Activated CD4-positive, alpha-beta T cell treated with anti-CD3 and anti-CD28 coated beads, Interleukin-2, amount 50 U/mL, for 1 hour (primary cell): ENCODE results near the gene EIF3I.
A peak's percentile ranks its signal among the peaks of the same experiment; 100 is the strongest.
"Not testable (repeated sequence)": the region's sequence is repeated elsewhere in the genome, so short reads cannot be mapped to it uniquely, and the experiment has no call there.

Experiments
- DNase-seq: peaks from one replicate; pipeline ENCODE4 v3.0.0-alpha.2; 2020

The EIF3I gene

GRCh38 chr1:32232558-32233304, 10.5 kb downstream of the EIF3I start:
- DNase-seq, result no peak

GRCh38 chr1:32234792-32235191, 12.6 kb downstream of the EIF3I start:
- DNase-seq, result no peak

DNA sequence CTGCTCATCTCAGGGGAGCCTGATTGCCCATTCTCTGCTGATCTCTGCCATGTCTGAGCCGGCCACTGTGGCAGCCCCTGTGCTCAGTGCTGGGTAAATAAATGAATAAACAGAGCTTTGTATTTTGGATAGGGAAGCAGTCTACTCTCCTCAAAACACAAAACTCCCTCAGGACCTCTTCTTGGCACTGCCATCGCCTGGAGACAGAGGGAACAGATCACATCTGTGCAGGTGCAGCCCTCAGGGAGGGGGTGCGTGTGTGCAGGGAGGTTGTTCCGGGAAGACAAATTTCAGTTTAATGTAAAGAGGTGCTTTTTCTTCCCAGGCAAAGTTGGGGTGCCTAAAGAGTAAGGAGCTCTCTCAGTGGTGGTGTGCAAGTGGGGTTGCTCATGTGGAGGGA, 17.1 kb downstream of the EIF3I start:
- no peak for DNase-seq

GRCh38 chr1:32239790-32240139, 17.6 kb downstream of the EIF3I start:
- DNase-seq, result no peak

GRCh38 chr1:32240140-32240951, 18.1 kb downstream of the EIF3I start:
- DNase-seq, result peak; percentile 62

- DNase-seq, result peak; percentile 43
Measured at GRCh38 chr1:32241001-32241763, 19.0 kb downstream of the EIF3I start.

GRCh38 chr1:32242341-32242851, 20.2 kb downstream of the EIF3I start:
- no peak for DNase-seq

- no peak for DNase-seq
Measured at GRCh38 chr1:32246888-32247273, 24.7 kb downstream of the EIF3I start, which contains the start of gene FAM167B. FAM167B (plus strand) TSS chr1:32247222; CDS start chr1:32247422, 200 bp downstream.

DNA sequence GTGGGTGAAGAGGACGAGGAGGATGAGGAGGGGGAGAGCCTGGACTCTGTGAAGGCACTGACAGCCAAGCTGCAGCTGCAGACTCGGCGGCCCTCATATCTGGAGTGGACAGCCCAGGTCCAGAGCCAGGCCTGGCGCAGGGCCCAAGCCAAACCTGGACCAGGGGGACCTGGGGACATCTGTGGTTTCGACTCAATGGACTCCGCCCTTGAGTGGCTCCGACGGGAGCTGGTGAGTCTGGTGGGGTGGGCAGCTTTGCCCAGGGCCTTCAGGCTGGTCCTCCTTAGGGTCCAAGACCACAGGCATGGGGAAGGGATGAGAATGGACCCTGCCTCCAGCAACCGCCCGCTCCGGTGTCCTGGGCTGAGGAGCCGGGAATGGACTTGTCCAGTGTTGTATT, 25.2 kb downstream of the EIF3I start:
- DNase-seq, result no peak

DNA sequence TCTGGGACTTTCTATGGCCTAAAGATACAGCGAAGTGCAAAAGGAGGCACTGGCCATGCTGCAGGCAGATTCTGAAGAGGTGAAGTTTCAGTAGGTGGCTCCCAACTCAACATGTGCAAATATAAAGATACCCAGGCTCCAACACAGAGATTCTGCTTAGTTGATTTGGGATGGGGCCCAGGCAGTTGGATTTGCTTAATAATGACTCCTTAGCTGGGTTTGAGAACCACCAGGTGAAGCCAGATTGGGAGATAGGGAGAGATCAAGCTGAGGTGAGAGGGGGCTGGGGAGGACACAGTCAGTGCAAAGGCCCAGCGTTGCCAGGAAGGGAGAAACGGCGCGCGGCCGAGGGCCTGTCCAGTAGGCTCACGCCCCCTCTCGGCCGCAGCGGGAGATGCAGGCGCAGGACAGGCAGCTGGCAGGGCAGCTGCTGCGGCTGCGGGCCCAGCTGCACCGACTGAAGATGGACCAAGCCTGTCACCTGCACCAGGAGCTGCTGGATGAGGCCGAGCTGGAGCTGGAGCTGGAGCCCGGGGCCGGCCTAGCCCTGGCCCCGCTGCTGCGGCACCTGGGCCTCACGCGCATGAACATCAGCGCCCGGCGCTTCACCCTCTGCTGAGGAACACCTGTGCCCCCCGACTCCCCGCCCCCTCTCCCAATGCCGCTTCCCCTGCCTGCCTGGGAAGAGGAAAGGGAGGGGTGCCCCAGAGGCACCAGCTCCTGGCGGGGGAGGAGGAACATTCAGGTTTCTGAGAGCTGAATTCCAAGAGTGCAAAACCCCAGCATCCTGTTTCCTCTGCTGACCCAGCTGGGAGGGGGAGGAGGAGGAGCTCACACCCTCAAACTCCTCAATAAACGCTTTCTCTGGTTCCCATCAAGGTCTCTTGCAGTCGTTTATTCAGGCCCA, 26.0 kb downstream of the EIF3I start:
- peak; percentile 68 for DNase-seq

GRCh38 chr1:32249831-32250525, 27.8 kb downstream of the EIF3I start:
- DNase-seq, result peak; percentile 78

DNA sequence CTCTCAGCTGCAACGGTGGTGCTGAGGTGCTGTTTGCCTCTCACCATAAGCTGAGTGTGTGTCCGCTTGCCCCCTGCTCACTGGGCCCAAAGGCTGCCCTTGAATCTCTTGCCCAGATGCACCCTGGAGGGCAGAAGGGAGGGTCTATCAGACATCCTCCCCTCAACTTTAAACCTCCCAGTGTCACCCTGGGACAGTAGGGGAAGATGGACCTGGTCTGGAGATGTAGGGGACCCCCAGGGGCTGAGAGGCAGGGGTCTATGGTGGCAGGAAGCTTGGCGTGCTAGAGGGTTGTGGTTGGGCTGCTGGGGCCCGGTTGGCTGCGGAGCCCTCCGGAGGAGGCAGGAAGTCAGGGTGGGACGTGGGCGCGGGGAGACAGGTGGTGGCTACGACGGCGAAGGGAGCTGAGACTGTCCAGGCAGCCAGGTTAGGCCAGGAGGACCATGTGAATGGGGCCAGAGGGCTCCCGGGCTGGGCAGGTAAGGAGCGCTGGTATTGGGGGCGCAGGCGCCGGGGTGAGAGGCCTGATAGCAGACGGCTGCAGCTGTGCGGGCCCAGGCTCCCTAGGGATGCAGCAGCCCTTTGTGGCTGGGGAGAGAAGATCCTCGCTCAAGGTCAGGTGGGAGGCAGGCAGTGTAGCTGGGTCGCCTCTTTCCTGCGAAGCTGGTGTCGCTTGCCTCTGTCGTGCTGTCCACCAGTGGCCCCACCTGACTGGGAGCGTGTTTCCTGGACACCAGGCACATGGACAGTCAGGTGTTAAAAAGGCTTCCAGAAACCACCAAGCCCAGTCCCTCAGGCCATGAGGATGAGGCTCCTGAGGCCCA, 28.9 kb downstream of the EIF3I start, which contains the start of gene LCK:
TSS of gene LCK (plus strand) at position 373 of the 824 bp plus-strand sequence. CDS start 23,065 bp downstream, outside the sequence.
- peak; percentile 53 for DNase-seq

DNA sequence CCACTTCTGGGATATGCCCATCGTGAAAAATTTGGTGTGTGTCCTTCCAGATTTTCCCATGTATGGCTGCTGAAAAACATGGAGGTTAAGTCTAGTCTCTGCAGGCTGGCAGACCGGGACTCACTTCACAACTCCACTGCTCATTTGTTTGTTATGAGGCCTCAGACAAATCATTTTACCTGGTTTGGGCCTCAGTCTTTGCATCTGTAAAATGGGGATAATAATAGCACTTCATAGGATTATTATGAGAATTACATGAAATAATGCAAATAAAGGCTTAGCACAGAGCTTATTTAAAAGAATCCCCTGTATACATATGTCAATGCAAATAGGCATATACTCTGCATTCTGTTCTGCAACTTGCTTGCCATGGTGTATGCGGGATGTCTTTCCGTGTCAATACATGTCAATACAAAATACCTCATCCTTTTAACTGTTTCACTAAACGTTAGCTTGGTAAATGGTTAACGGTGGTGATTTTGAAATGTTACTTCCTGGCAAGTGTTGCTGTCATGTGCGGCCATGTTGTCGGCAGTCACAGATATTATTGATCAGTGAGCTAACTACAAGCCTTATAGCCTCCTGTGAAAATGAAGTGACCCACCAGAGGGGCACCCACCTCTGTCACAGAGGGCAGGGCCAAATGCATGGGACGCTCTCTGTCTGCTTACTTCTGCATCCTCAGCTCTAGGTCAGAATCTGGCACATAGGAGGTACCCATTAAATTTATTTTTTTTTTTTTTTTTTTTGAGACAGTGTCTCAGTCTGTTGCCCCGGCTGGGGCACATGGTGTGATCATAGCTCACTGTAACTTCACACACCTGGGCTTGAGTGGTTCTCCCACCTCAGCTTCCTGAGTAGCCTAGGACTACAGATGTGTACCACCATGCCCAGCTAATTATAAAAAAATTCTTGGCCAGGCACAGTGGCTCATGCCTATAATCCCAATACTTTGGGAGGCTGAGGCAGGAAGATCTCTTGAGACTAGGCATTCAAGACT, 33.2 kb downstream of the EIF3I start:
- no peak for DNase-seq

DNA sequence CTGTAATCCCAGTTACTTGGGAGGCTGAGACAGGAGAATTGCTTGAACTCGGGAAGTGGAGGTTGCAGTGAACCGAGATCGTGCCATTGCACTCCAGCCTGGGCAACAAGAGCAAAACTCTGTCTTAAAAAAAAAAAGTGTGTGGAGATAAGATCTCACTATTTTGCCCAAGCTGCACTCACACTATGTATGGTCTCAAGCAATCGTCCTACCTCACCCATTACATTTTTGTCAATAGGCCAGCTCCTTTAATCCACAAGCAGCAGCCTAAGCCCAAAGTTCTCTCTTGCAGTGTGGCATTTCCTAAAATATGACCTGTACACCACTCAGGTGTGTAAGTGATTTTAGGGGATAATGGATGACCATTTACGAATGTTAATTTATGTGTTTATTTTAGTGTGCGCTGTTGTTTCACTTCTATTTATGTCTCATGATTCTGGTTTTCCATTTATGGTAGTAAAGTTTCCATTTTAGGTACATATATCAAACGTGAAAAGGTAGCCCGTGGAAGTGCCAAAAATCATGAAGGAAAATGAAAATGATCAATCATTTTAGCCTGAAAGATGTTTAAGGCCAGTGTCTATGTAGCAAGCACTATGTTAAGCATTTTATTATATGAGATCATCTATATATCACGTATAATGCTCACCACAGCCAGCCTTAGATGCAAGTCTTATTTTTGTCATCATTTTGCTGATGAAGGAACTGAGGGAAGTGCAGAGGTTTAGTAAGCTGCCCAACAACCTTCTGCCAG, 34.4 kb downstream of the EIF3I start:
- no peak for DNase-seq

GRCh38 chr1:32257227-32257508, 35.0 kb downstream of the EIF3I start:
- DNase-seq, result no peak

DNA sequence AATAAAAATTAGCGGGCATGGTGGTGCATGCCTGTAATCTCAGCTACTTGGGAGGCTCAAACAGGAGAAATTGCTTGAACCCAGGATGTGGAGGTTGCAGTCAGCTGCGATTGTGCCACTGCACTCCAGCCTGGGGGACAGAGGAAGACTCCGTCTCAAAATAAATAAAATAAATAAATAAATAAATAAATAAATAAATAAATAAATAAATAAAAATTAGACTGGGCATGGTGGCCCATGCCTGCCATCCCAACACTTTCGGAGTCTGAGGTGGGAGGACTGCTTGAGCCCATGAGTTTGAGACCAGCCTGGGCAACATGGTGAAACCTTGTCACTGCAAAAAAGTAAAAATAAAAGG, 41.0 kb downstream of the EIF3I start:
- not testable (repeated sequence) for DNase-seq

GRCh38 chr1:32263744-32264143, 41.5 kb downstream of the EIF3I start:
- no peak for DNase-seq

DNA sequence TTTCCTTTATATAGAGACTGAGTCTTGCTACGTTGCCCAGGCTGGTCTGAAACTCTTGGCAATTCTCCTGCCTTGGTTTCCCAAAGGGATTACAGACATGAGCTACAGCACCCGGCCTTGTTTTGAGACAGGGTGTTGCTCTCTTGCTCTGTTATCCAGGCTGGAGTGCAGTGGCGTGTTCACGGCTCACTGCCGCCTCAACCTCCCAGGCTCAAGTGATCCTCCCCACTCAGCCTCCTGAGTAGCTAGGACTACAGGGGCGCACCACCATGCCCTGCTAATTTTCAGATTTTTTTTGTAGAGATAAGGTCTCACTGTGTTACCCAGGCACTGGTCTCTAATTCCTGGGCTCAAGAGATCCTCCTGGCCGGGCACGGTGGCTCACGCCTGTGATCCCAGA, 43.6 kb downstream of the EIF3I start:
- no peak for DNase-seq
